Common myeloid progenitor, CD34-positive (primary cell): ENCODE results near the gene CTXN1. TPM values are rescaled to one million over a fixed set of nuclear protein-coding genes. Genes with fewer than 3 reads are reported as not detected.

Source experiments
- CTCF ChIA-PET: fragments of 350-600 bp; sonication (Branson Sonifier 250); formaldehyde crosslinking; loops from one replicate; lab custom pipeline; 2021; ENCODE audit warnings: antibody characterized with exemption; lab: Charles Lee
- POLR2A ChIA-PET: fragments of 350-600 bp; sonication (Branson Sonifier 250); formaldehyde crosslinking; loops from one replicate; lab custom pipeline; 2021; ENCODE audit warnings: antibody characterized with exemption; lab: Charles Lee
- DNase-seq, 3 donors: peaks; one replicate each; pipeline versions ENCODE4 v3.0.0 to v3.0.0-alpha.2; 2013
- H3K27ac ChIP-seq, 2 experiments: 1 replicate in 1 of 2; 2 replicates in 1 of 2; pipeline ENCODE4 v1.7.0; 2013; ENCODE audit warnings: inconsistent platforms in 2 of 2, low read length in 2 of 2, mild to moderate bottlenecking in 2 of 2, low read depth in 1 of 2, moderate library complexity in 1 of 2; ENCODE audit not compliant: severe bottlenecking in 2 of 2, insufficient read depth in 1 of 2, poor library complexity in 1 of 2
- H3K27me3 ChIP-seq, 5 experiments: replicated peaks in 2 of 5; 1 replicate in 3 of 5; 2 replicates in 2 of 5; pipeline versions ENCODE4 v1.6.1 to v1.7.0; 2013; ENCODE audit warnings: low read length in 4 of 5, mild to moderate bottlenecking in 2 of 5, moderate library complexity in 2 of 5, inconsistent platforms in 1 of 5; ENCODE audit not compliant: insufficient read depth in 5 of 5, control insufficient read depth in 4 of 5
- H3K36me3 ChIP-seq, 4 experiments: 1 replicate in 2 of 4; 2 replicates in 2 of 4; pipeline versions ENCODE4 v1.6.1 to v1.7.0; 2013; ENCODE audit warnings: low read length in 3 of 4, control low read depth in 1 of 4, mild to moderate bottlenecking in 1 of 4; ENCODE audit not compliant: control insufficient read depth in 4 of 4, insufficient read depth in 4 of 4
- H3K4me1 ChIP-seq, 4 experiments: 1 replicate in 3 of 4; 2 replicates in 1 of 4; pipeline versions ENCODE4 v1.6.1 to v1.7.1; 2013; ENCODE audit warnings: low read length in 3 of 4, mild to moderate bottlenecking in 3 of 4, control low read depth in 1 of 4, inconsistent platforms in 1 of 4, moderate library complexity in 1 of 4; ENCODE audit not compliant: control insufficient read depth in 4 of 4, insufficient read depth in 4 of 4; ENCODE audit errors: control extremely low read depth in 1 of 4
- H3K4me3 ChIP-seq, 7 experiments: 1 replicate in 4 of 7; 2 replicates in 3 of 7; pipeline versions ENCODE4 v1.5.1 to v1.7.0; 2013; ENCODE audit warnings: mild to moderate bottlenecking in 7 of 7, low read length in 6 of 7, moderate library complexity in 6 of 7, inconsistent platforms in 2 of 7, low read depth in 2 of 7, control low read depth in 1 of 7; ENCODE audit not compliant: insufficient read depth in 4 of 7, control insufficient read depth in 1 of 7; ENCODE audit errors: extremely low read depth in 1 of 7
- H3K9me3 ChIP-seq, 5 experiments: 1 replicate in 4 of 5; 2 replicates in 1 of 5; pipeline versions ENCODE4 v1.6.1 to v1.7.1; 2013; ENCODE audit warnings: low read length in 4 of 5, mild to moderate bottlenecking in 2 of 5, inconsistent platforms in 1 of 5, low read depth in 1 of 5, moderate library complexity in 1 of 5; ENCODE audit not compliant: control insufficient read depth in 4 of 5, insufficient read depth in 2 of 5; ENCODE audit errors: control extremely low read depth in 1 of 5
- WGBS: methylation state at CpG from one replicate; pipeline ENCODE4 v1.1.5; 2013; ENCODE audit not compliant: insufficient coverage; 5-methylcytosine and 5-hydroxymethylcytosine counted together
- polyA plus RNA-seq: library from polyadenylated mRNA; unstranded; fragments of 120-200 nt; gene quantifications from one replicate; pipeline ENCODE4 v1.2.1, GENCODE V29; 2013

The CTXN1 gene
- 1.1 TPM for polyA plus RNA-seq

- ChIA-PET CTCF (interaction anchor here (1.1 to 4.0 kb wide), 6 partner anchors 9 to 77 kb away, joined by 3 to 20 read pairs (median 4); partner anchors contain the start of genes MAP2K7 and TIMM44), POLR2A (interaction anchor here (1.1 kb wide), 1 partner anchor 18 kb away, joined by 4 read pairs; no protein-coding TSS in a partner anchor)
- H3K4me1 ChIP-seq = peaks cover 0 to 36% (median 24%) of the 10 kb centered on the region in 4 experiments
- peaks cover 0 to 28% (median 20%) of the 10 kb centered on the region in 4 experiments for H3K36me3 ChIP-seq
- DNase-seq = peak in 2 of 3 donors; percentile 52 to 57
- H3K27me3 ChIP-seq = no peaks in the 10 kb centered on the region
- peak within 1 kb of the TSS in 6 of 7 experiments; percentile 10 to 68 (median 28) for H3K4me3 ChIP-seq
- H3K27ac ChIP-seq = peak within 1 kb of the TSS in 1 of 2 experiments; percentile 14
- 24% methylated on average over 50 of the region's 65 CpGs for WGBS
- H3K9me3 ChIP-seq = no peaks in the 10 kb centered on the region
Observed at GRCh38 chr19:7926021-7926726, at the start of gene CTXN1. Gene CTXN1, minus strand, starts transcription at chr19:7926135. Its CDS starts 597 bp downstream, at chr19:7925538.

GRCh38 chr19:7975037-7975436, 49.1 kb upstream of the CTXN1 start:
- no peak overlapping the region for H3K4me3 ChIP-seq
- DNase-seq = no peak
- no peak overlapping the region for H3K27ac ChIP-seq
- no peaks in the 10 kb centered on the region for H3K9me3 ChIP-seq
- peaks cover 0 to 9% (median 6%) of the 10 kb centered on the region in 4 experiments for H3K4me1 ChIP-seq
- WGBS = 99% methylated on average over 7 of the region's 7 CpGs
- POLR2A ChIA-PET = no interaction called here
- H3K36me3 ChIP-seq = peaks cover 10 to 80% (median 49%) of the 10 kb centered on the region in 4 experiments
- CTCF ChIA-PET = interaction anchor here (0.9 to 3.0 kb wide), 5 partner anchors 14 to 210 kb away, joined by 3 to 13 read pairs (median 4); no protein-coding TSS in a partner anchor
- H3K27me3 ChIP-seq = no peaks in the 10 kb centered on the region

DNA sequence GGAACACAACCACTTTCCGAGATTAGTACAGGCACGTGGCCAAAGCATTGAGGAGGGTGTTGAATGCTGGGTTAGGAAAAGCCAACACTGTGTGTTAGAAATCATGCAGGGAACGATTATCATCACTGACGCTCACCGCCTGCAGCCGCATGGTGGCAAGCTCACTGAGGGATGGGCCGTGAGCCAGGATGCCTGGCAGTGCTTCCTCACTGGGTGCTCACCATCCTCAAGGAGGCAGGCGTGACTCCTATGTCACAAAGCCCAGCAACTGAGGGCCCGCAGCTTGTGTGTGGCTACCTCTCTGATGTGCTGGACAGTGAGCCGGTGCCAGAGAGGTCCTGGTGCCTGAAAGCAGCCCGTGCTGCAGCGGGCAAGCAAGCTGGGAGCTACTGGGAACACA, 47.9 kb upstream of the CTXN1 start:
- no peaks in the 10 kb centered on the region for H3K27me3 ChIP-seq
- H3K9me3 ChIP-seq = no peaks in the 10 kb centered on the region
- DNase-seq = no peak
- H3K36me3 ChIP-seq = peaks cover 16 to 77% (median 49%) of the 10 kb centered on the region in 4 experiments
- ChIA-PET CTCF (interaction anchor here (1.0 to 3.0 kb wide), 3 partner anchors 22 to 29 kb away, joined by 3 to 13 read pairs (median 5); no protein-coding TSS in a partner anchor), POLR2A (no interaction called here)
- no peak overlapping the region for H3K27ac ChIP-seq
- no peak overlapping the region for H3K4me3 ChIP-seq
- peaks cover 0 to 9% (median 6%) of the 10 kb centered on the region in 4 experiments for H3K4me1 ChIP-seq
- WGBS = 98% methylated on average over 12 of the region's 12 CpGs

- no peak for DNase-seq
- CTCF ChIA-PET = interaction anchor here (0.6 to 3.7 kb wide), 11 partner anchors 9 to 282 kb away, joined by 3 to 21 read pairs (median 4); partner anchors contain the start of gene TIMM44
- 80% methylated on average over 29 of the region's 35 CpGs for WGBS
- Histone ChIP-seq H3K36me3 (peaks cover 21 to 77% (median 50%) of the 10 kb centered on the region in 4 experiments), H3K4me3 (no peak overlapping the region), H3K27ac (no peak overlapping the region), H3K27me3 (no peaks in the 10 kb centered on the region), H3K4me1 (peaks cover 0 to 9% (median 6%) of the 10 kb centered on the region in 4 experiments), H3K9me3 (no peaks in the 10 kb centered on the region)
- POLR2A ChIA-PET = no interaction called here
Observed at GRCh38 chr19:7971553-7972520, 45.9 kb upstream of the CTXN1 start.

- ChIA-PET CTCF (interaction anchor here (0.6 to 3.7 kb wide), 15 partner anchors 10 to 283 kb away, joined by 3 to 21 read pairs (median 4); partner anchors contain the start of gene TIMM44), POLR2A (interaction anchor here (1.0 kb wide), 1 partner anchor 27 kb away, joined by 3 read pairs; the partner anchor contains the start of gene TIMM44)
- H3K27ac ChIP-seq = no peak overlapping the region
- H3K4me3 ChIP-seq = no peak overlapping the region
- peaks cover 21 to 82% (median 56%) of the 10 kb centered on the region in 4 experiments for H3K36me3 ChIP-seq
- no peaks in the 10 kb centered on the region for H3K9me3 ChIP-seq
- 80% methylated on average over 9 of the region's 12 CpGs for WGBS
- H3K27me3 ChIP-seq = no peaks in the 10 kb centered on the region
- H3K4me1 ChIP-seq = peaks cover 0 to 9% (median 6%) of the 10 kb centered on the region in 4 experiments
- DNase-seq = peak; percentile 26 to 44 (median 33)
Observed at GRCh38 chr19:7970716-7971448, 44.9 kb upstream of the CTXN1 start.

DNA sequence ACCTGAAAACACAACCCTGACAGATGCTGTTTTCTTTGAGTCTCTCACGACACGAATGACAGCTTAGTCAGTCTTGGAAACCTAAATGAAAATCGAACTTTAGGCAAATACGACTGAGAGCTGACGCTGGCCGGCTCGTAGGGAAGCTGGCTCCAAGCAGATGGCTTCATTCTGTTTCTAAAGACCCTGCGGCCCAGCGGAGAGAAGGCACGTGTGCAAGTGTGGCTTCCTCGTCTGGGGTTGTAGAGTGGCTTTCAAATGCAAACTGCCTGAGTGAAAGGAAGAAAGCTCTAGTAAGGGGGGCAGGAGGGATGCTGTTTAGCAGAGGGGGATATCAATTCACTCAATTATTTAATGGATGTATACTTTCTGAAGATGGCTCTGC, 43.6 kb upstream of the CTXN1 start:
- no peaks in the 10 kb centered on the region for H3K9me3 ChIP-seq
- no peak for DNase-seq
- peaks cover 23 to 84% (median 59%) of the 10 kb centered on the region in 4 experiments for H3K36me3 ChIP-seq
- CTCF ChIA-PET = interaction anchor here (1.6 to 3.7 kb wide), 5 partner anchors 9 to 32 kb away, joined by 3 to 21 read pairs (median 8); partner anchors contain the start of gene TIMM44
- WGBS = 98% methylated on average over 10 of the region's 11 CpGs
- POLR2A ChIA-PET = no interaction called here
- no peaks in the 10 kb centered on the region for H3K27me3 ChIP-seq
- H3K4me1 ChIP-seq = peaks cover 0 to 9% (median 6%) of the 10 kb centered on the region in 4 experiments
- H3K4me3 ChIP-seq = no peak overlapping the region
- H3K27ac ChIP-seq = no peak overlapping the region
